NCI-H510A (cell line): Measurements from ENCODE around the gene SH3BP4.

Source experiments
- DNase-seq: peaks from one replicate; lab custom pipeline; 2025; lab: John Stamatoyannopoulos, UW

SH3BP4 gene

GRCh38 chr2:234945339-234945873 is 6.4 kb upstream of the SH3BP4 start:
- DNase-seq: no peak

- DNase-seq: no peak
These were observed 4.3 kb upstream of the SH3BP4 start for GRCh38 chr2:234947556-234947955.

DNA sequence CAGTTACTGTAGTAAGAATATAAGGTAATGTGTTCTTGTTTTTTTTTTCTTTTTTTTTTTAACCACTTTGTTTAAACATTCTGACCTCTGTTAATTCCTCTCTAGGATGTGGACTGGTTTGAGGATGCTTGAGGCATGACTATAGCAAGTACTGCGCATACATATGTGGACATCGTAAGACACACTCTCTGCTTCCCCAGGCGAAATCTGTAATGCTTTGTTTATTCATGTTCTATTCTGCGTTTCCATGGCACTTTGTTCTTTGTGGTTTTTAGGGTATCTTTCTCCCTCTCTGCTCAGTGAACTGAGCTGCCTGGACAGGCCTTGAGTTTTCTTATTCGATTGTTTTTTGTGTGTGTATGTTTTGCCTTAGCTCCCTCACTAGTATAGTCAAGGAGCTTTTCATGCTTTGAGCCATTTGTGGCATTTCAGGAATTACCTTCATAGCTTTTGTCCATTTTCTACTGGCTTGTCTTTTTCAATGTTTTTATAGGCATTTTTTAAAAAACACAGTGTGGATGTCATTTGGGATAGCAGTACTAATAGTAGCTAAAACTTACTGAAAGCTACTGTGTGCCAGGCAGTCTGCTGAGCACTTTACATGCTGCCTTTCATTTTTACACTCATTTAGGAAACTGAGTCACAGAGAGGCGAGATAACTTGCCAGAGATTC is 1.9 kb upstream of the SH3BP4 start:
- DNase-seq: no peak

GRCh38 chr2:234950435-234950729 is 1.4 kb upstream of the SH3BP4 start:
- DNase-seq: no peak

DNA sequence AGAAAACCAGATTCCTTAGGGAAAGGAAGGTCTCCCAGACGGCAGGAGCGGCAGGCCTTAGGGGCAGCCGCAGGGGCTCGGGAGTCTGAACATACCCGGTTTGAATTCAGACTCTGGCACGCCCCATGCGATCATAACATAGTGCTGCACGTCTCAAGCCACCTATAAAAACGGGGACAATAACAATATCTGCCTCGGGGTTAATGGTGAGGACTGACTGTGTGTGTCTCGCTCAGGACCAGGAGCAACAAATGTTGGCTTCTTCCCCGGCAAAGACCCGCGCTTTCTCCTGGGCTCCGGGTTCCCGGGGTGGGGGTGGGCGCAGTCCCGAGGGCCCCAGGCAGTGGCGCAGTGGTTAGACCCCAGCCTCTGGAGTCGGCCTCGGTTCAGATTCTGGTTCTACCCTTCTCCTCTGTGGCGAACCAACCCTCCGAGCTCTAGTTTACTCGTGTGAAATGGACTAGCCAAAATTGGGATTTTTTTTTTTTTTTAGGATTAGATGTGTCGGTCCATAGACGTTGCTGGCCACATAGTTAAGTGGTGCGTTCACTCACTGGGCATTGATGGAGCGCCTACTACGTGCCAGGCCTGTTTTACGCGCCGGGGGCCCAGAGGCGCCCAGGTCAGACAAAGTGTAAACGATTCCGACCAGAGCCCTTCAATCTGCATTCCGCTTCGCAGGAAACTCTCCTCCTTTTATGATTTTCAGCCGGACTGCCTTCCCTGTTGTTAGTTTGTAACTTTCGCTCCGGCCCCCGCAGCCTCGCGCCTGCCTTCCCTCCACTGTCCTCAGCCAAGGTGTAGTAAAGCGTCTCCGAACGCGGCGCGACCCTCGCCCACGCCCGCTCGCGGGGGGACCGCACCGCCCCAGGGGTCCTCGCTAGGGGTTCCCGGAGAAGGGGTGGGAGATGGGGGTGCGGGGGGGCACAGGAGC is 820 bp upstream of the SH3BP4 start:
- no peak for DNase-seq

- DNase-seq: no peak
These were observed 676 bp downstream of the SH3BP4 start for GRCh38 chr2:234952270-234953115.

DNA sequence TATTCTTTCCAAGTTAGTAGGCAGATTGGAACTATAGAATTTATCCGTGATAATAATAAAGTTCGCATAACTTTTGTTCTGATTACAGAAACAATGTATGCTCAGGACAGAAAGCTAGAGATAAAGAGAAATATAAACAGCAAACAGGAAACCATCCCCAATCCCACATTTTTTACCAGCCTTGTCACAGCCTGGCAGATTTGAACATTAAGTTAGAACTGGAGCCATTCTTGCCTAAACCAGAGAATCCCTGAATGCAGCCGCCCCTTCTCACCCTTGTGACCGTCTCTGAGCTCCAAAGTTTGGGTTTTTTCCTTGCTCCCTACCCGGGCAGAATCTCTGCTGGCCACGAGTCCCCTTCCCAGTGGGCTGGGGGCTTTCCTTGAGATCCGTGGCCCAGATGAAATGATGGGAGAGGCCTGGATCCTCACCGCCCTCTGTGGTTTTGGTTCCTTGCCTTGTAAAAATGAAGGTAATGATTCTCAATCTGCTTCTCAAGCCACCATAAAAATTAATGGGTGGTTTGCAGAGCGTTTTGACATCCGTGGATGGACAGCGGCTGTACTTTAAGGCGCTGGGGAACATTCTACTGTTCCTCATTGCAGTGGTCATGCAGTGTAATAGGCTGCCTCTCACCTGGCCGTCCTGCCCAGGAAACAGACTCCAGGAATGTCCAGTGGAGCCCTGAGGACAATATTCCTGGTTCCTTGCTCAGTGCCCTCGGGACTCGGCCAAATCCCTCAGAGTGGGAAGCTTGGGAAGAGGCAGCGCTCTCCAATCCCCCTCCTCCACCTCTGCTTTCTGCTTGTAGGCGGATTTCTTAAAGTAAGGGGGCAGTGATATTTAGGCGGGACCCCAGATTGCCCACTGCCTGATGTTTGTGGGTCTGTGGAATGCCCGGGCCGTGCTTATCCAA is 1.6 kb downstream of the SH3BP4 start:
- no peak for DNase-seq

GRCh38 chr2:234954551-234954992 is 2.8 kb downstream of the SH3BP4 start:
- no peak for DNase-seq

DNA sequence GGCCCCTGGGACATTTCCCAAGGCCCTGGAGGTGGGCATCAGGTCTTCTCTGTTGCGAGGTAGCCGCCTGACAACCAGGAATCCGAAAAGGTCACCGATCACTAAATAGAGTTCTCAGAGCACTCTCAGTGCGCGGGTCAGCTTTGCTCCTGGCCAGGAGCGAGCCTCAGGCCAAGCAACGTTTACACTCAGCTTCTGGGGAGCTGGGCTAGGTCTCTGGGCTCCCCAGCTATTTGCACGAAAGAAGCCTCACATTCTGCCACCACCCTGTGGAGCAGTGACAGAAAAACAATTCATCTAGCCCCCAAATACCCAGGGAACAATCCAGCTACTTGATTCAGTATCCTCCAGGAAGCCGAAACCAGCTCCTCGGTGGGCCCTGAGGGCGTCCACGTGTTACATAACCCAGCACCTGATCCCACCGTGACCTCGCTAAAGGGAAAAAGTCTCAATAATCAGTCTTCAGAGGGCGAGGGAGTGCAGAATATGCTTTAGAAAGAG is 3.3 kb downstream of the SH3BP4 start:
- DNase-seq: no peak

- no peak for DNase-seq
These were observed 4.2 kb downstream of the SH3BP4 start for GRCh38 chr2:234955971-234956509.

DNA sequence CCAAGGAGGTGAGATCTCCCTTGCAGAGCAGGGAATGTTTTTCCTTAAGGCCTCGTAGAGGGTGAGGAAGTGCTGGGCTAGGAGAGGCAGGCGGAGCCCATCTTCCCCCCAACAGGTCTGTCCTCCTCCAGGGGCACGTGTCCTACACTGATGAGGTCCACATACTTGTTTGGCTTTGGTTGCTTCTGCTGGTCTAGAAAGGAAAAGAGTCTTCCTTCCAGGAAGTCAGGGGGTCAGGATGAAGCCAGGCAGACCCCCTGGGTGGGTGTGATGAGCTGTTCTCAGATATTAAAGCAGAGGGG is 6.0 kb downstream of the SH3BP4 start:
- no peak for DNase-seq

DNA sequence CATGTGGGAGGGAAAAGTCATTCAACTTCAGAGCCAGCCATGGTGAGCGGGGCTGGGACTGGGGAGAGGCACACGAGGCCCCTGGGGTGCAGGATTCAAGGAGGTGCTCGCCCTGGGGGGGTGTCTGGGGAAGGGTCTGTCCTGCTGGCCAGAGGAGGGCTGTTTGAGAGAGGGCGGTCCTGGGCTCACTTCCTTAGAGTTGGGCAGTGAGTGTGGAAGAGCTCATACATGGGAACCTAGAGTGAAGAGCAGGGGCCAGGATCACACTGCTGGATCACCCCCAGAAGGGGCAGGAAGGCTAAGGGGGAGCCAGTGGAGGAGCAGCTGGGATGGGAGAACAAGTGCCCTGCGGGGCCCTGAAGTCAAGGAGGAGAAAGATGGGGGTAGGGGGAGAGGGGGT is 6.5 kb downstream of the SH3BP4 start:
- no peak for DNase-seq

GRCh38 chr2:234958746-234959395 is 7.1 kb downstream of the SH3BP4 start:
- no peak for DNase-seq

DNA sequence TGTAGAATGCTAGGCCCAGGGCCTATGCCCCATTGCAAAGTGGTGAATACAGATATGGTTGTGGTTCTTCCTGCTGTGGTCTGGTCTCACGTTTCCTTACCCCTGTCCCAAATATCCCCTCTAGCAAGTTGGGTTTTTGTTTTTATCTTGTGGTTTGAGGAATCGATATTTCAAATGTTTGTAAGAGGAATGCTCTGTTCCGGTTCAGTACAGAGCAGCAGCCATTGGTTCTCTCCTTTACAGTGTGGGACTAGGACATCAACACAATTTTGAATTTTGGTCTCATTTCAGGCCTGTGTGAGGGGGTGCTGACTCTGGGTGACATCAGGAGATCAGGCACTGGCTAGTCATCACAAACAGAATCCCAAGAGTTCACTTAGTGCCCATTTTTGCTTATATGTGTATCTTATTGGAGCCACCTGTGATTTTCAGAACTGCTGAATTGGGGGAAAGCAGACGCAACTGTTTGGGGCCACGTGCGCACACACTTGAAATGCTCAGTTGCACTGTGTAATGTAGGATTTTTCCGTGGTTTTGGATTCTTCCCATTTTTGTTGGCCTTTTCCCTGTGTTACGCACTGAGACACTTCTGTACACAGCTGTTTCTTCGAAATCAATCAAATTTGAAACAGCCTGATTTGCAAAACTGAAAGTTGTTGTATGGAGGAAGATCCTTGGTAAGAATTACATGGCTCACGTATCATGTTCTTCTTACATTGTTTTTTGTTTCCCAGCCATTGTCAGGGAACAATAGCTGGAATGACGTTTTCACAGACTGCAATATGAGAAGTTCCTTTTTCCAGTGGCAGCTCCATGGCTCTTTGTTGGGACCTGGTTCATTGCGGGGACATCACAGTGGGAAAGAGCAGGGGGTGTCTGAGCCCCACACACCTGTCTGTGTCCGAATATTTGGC is 8.6 kb downstream of the SH3BP4 start:
- DNase-seq: no peak

DNA sequence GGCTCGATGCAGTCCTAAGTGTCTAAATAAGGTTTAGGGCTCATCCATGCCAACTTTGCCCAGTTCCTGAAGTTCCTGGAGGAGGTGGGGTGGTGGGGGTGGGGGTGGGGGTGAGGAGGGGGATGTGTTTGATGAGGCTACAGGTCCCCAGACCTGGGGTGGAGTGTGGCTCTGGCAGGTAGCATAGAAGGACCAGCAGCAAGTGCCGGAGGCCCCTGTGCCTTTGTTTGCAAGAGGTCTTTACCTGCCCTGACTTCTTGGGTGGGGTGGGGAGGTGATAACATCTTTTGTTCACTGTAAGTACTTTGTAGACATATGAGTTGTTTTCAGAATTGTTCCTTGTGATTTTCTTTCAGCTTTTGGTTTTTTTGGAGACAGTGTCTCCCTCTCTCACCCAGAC is 10.0 kb downstream of the SH3BP4 start:
- no peak for DNase-seq

- DNase-seq: no peak
These were observed 12.2 kb downstream of the SH3BP4 start for GRCh38 chr2:234963773-234964615.

DNA sequence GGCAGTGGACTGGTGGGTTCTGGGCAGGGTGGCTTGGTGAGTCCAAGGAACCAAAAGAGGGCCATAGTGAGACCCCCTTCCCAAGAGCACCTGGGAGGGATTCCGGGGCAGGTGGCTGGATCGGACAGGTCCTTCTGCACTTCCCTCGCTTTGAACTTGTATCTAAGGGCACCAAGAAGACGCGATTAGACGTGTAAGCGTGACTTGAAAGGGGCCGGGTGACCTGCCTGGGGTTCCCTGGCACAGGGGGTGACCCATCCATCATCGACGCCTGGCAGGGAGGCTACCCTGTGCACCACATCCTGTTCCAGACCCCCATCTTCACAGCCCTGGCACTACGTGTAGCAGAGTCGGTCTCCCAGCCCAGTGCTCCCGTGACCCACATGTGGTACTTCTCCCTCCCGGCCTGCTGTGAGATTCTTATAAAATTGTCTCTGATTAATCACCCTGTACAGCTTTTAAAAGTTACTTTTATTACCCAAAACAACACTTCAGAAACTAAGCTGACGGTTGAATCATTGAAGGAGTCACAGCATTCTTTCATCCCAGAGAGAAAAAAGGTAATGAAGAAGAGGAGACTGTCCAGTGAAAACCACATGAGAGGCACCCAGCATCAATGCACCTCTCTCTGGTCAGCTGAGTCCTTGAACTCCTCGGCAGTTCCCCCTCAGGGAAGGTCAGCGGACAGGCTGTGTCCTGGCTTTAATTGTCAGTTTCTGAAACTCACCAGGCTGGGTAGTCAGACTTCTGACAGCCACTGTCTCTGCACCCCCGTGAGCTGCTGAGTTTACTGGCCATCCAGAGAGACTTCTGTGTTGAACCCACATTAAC is 13.0 kb downstream of the SH3BP4 start:
- DNase-seq: no peak

GRCh38 chr2:234966340-234966739 is 14.5 kb downstream of the SH3BP4 start:
- DNase-seq: no peak
